Fibroblast of pulmonary artery (primary cell): ENCODE data around the gene MTHFSD.

ENCODE experiments used
- DNase-seq: peaks from one replicate; pipeline ENCODE4 v3.0.0-alpha.2; 2010; ENCODE audit warnings: low read depth
- H3K4me3 ChIP-seq: replicated peaks from 2 replicates; pipeline ENCODE4 v1.5.1; 2011; ENCODE audit warnings: low read depth, mild to moderate bottlenecking, control low read depth, low read length, moderate library complexity
- TF ChIP-seq, protein P1 (sequence below): IDR thresholded peaks from 2 replicates; pipeline ENCODE4 v1.5.1; 2011; ENCODE audit warnings: mild to moderate bottlenecking, control low read depth, low read length, inconsistent platforms; ENCODE audit errors: missing control alignments

MTHFSD gene

DNA sequence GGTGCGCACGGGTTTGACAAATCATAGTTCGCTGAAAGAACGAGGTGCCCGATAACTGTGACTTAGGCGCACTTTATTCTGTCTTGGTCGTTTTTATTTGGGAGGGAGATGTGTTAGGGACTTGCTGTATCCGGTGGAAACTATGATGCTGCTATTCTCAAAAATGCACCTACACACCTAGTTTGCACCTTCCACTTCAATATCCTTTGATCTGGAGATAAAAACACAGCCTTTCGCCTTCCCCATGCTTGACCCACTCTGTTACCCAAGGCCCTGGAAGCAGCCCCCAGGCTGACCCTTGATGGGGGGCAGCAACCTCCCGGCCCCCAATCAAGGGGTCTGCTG lies 59.7 kb downstream of the MTHFSD start:
- no peak overlapping the region for H3K4me3 ChIP-seq
- TF ChIP-seq, protein P1, sequence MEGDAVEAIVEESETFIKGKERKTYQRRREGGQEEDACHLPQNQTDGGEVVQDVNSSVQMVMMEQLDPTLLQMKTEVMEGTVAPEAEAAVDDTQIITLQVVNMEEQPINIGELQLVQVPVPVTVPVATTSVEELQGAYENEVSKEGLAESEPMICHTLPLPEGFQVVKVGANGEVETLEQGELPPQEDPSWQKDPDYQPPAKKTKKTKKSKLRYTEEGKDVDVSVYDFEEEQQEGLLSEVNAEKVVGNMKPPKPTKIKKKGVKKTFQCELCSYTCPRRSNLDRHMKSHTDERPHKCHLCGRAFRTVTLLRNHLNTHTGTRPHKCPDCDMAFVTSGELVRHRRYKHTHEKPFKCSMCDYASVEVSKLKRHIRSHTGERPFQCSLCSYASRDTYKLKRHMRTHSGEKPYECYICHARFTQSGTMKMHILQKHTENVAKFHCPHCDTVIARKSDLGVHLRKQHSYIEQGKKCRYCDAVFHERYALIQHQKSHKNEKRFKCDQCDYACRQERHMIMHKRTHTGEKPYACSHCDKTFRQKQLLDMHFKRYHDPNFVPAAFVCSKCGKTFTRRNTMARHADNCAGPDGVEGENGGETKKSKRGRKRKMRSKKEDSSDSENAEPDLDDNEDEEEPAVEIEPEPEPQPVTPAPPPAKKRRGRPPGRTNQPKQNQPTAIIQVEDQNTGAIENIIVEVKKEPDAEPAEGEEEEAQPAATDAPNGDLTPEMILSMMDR = no peak
- no peak for DNase-seq

- H3K4me3 ChIP-seq = no peak overlapping the region
- TF ChIP-seq, protein P1 = no peak
- no peak for DNase-seq
These were observed 60.3 kb downstream of the MTHFSD start for GRCh38 chr16:86494565-86495356.

GRCh38 chr16:86494039-86494564 lies 60.9 kb downstream of the MTHFSD start:
- no peak for DNase-seq
- no peak overlapping the region for H3K4me3 ChIP-seq
- TF ChIP-seq, protein P1 = no peak

DNA sequence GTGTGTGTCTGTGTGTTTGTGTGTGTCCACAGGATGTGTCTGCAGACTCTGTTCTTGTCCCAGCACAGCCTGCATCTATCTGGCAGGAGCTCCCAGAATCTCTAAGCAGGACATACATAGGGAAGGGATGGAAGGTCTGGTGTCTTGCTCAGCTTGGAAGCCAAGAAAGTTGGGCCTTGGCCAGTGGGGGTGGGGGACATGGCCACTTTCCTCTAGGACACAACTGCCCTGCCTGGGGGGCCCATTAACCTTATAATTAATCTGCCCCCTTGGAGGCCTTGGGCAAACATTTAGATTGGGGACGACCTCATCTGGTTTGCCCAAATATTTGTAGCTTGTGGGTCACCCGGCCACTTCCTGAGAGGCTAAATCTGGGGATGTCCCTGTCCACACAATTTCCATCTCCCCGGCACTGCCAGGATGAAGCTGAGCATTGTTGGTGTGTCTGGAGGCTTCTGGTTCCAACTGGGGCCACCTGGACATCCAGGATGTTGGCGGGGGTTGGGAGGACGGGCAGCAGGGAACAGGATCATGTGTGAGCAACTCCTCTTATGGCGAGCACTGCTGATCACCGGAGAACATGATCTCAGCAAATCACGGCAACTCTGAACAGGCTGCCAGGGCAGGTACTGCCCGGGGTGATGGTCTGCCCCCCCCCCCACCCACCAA lies 61.9 kb downstream of the MTHFSD start:
- TF ChIP-seq, protein P1 = no peak
- DNase-seq = no peak
- H3K4me3 ChIP-seq = no peak overlapping the region

DNA sequence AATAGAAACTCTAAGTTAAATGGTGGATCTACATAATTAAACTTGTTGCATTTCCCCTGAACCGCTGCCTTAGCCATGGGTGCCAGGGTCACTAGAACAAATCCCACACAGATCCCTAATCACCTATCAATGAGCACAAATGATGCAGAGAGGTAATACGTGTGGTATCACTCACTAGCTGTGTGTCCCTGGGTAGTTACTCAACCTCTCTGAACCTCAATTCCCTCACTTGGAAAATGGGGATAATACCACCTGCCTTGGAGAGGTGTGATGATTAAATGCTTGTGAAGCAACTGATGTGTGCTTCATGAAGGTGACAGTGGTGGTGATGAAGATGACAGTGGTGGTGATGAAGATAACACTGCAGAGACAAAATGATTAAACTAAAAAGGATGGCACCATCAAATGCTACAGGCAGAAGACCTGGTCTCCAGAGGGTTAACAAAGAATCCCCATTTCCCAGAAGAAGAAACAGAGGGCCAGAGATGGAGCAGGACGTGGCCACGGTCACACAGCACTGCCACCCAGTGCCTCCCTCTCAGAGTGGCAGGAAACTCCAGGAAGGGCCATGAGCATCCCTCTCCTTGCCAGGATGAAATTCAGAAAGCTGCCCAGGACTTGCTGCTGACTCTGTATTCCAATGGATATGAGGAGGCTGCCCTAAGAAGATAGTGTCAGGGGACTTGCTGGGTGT lies 62.6 kb downstream of the MTHFSD start:
- no peak overlapping the region for H3K4me3 ChIP-seq
- no peak for DNase-seq
- TF ChIP-seq, protein P1 = no peak

DNA sequence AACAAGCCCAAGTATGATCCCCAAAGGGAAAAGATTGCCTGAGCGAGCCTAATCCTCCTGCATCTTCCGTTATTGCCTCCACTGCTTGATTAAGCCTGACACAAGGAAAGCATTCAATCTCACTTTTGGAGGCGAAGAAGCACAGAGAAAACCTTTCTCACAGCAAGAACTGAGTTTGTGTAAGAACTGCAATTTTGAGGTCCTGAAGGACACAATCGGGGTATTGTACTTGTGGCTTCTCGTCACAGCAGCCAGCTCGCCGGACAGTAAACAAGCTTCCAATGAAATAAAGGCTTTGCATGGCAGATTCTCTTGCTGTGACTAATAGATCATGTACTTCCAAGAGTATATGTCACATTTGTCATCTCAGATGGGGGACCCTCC lies 63.4 kb downstream of the MTHFSD start:
- TF ChIP-seq, protein P1 = no peak
- DNase-seq = no peak
- no peak overlapping the region for H3K4me3 ChIP-seq
